ENCODE data around the gene FBXO9.

DNA sequence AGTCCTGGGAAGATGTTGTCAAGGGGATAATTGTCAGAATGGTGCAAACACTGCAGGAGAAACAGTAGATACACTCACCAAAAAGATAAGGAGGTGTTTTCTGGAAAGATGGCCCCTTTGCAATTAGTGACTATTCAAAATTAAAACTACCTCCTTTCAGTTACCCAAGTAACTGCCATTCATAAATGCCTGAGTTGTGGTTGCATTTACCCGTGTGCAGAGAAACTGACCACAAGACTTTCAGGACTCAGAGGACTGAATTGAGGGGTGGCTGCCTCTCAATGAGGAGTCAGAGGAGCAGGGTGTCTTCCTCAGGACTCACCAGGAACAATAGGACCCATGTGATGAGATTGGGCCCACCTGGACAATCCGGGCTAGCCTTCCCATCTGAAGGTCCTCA is 44.4 kb downstream of the FBXO9 start:
- TF ChIP-seq TAF1 (IDR thresholded peaks at IDR 0.05; ENCODE audit: borderline replicate concordance, insufficient read depth, low read length) (no peak), POLR2AphosphoS5 (IDR thresholded peaks at IDR 0.05; ENCODE audit: low read depth, low read length) (no peak), REST (IDR thresholded peaks at IDR 0.05; ENCODE audit: insufficient read depth in 1 of 2, low read depth in 2 of 2, low read length in 2 of 2) (no peak)

Measured in PFSK-1 (cell line).